IMR-90 (cell line): ENCODE measurements around the gene ZNF292.

Experiments
- CEBPB ChIP-seq: IDR thresholded peaks from 2 replicates; pipeline ENCODE4 v1.6.1; 2012; ENCODE audit warnings: low read depth, low read length, improper control_type of control experiment
- CHD1 ChIP-seq: IDR thresholded peaks from 2 replicates; pipeline ENCODE4 v1.6.1; 2012; ENCODE audit warnings: low read depth, low read length, improper control_type of control experiment
- POLR2A ChIP-seq: IDR thresholded peaks from 2 replicates; pipeline ENCODE4 v1.6.1; 2012; ENCODE audit warnings: mild to moderate bottlenecking, low read depth, low read length
- RAD21 ChIP-seq: IDR thresholded peaks from 2 replicates; pipeline ENCODE4 v1.6.1; 2012; ENCODE audit warnings: low read length, improper control_type of control experiment
- RFX5 ChIP-seq: IDR thresholded peaks from 2 replicates; pipeline ENCODE4 v1.8.0; 2012; ENCODE audit warnings: low read depth, mild to moderate bottlenecking, low read length, moderate library complexity
- TF ChIP-seq, protein P1 (sequence below): conservative IDR thresholded peaks from 2 replicates; pipeline ENCODE4 v1.5.1; 2012; ENCODE audit warnings: mild to moderate bottlenecking, low read depth, low read length, improper control_type of control experiment
- TF ChIP-seq, protein P2 (sequence below): fragments of 150-350 bp; IDR thresholded peaks from 2 replicates; pipeline ENCODE4 v1.6.1; 2016; ENCODE audit warnings: low read depth, mild to moderate bottlenecking, low read length, moderate library complexity, borderline replicate concordance

DNA sequence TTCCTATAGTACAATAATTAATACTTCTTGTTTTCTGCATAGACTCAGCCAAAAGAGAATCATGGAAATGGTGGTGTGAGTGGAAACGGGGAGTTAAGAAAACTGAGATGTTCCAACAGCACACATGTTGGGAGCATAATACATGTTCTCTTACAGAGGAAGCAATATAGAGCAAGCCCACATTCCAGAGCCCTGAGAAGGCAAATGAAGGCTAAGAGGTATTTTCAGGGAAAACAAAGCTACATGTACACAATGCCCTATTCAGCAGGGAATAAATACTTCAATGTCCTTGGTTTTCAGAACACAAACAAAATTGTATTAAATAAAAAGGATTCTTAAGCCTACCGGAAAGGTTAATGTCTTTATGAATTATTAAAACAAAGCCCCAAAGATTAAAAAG, 131.9 kb downstream of the ZNF292 start:
- TF ChIP-seq, protein P1, sequence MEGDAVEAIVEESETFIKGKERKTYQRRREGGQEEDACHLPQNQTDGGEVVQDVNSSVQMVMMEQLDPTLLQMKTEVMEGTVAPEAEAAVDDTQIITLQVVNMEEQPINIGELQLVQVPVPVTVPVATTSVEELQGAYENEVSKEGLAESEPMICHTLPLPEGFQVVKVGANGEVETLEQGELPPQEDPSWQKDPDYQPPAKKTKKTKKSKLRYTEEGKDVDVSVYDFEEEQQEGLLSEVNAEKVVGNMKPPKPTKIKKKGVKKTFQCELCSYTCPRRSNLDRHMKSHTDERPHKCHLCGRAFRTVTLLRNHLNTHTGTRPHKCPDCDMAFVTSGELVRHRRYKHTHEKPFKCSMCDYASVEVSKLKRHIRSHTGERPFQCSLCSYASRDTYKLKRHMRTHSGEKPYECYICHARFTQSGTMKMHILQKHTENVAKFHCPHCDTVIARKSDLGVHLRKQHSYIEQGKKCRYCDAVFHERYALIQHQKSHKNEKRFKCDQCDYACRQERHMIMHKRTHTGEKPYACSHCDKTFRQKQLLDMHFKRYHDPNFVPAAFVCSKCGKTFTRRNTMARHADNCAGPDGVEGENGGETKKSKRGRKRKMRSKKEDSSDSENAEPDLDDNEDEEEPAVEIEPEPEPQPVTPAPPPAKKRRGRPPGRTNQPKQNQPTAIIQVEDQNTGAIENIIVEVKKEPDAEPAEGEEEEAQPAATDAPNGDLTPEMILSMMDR: no peak
- TF ChIP-seq, protein P2, sequence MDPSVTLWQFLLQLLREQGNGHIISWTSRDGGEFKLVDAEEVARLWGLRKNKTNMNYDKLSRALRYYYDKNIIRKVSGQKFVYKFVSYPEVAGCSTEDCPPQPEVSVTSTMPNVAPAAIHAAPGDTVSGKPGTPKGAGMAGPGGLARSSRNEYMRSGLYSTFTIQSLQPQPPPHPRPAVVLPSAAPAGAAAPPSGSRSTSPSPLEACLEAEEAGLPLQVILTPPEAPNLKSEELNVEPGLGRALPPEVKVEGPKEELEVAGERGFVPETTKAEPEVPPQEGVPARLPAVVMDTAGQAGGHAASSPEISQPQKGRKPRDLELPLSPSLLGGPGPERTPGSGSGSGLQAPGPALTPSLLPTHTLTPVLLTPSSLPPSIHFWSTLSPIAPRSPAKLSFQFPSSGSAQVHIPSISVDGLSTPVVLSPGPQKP: no peak
- TF ChIP-seq CEBPB: no peak
- TF ChIP-seq RAD21: no peak
- TF ChIP-seq POLR2A: no peak
- no peak for TF ChIP-seq RFX5
- TF ChIP-seq CHD1: no peak
